Cardiac muscle cell (in vitro differentiated cells and primary cell): ENCODE measurements around the gene SCNN1A. TPM values are rescaled to one million over a fixed set of nuclear protein-coding genes. Genes with fewer than 3 reads are reported as not detected.

Experiments
- DNase-seq, 2 donors: peaks; one replicate each; pipeline versions ENCODE4 v3.0.0 to v3.0.0-alpha.2; 2010 to 2017; ENCODE audit warnings: low read depth in 1 of 2, low spot score in 1 of 2
- H3K27ac ChIP-seq: fragments of 200-600 bp; sonication (generic); 2 replicates; pipeline ENCODE4 v1.5.1; 2016
- H3K27me3 ChIP-seq: fragments of 200-600 bp; sonication (generic); 2 replicates; pipeline ENCODE4 v1.6.0; 2016; ENCODE audit warnings: control low read depth
- H3K36me3 ChIP-seq: fragments of 200-600 bp; sonication (generic); 2 replicates; pipeline ENCODE4 v1.5.1; 2016; ENCODE audit warnings: control low read depth
- H3K4me1 ChIP-seq: fragments of 200-600 bp; sonication (generic); 2 replicates; pipeline ENCODE4 v1.8.1; 2017; ENCODE audit warnings: low read depth, mild to moderate bottlenecking, mixed run types
- H3K4me3 ChIP-seq: fragments of 200-600 bp; sonication (generic); 2 replicates; pipeline ENCODE4 v1.5.1; 2016; ENCODE audit warnings: mild to moderate bottlenecking
- H3K9me3 ChIP-seq: fragments of 200-600 bp; sonication (generic); 2 replicates; pipeline ENCODE4 v1.5.1; 2017; ENCODE audit warnings: low read depth, mild to moderate bottlenecking, control low read depth
- polyA plus RNA-seq: library from polyadenylated mRNA; unstranded; fragments of >200 nt; fragmentation: Nextera tagmentation; extraction: Ambion mirVana; gene quantifications from 2 replicates; pipeline ENCODE4 v1.2.1, GENCODE V29; 2016
- total RNA-seq: library from RNA; depleted of rRNA; stranded (reverse); fragments of >200 nt; gene quantifications from 2 replicates; pipeline ENCODE4 v1.2.3, GENCODE V29; 2016
- TF ChIP-seq, protein P1 (sequence below): IDR thresholded peaks from 2 replicates; pipeline ENCODE4 v1.5.1; 2012; ENCODE audit warnings: low read depth, mild to moderate bottlenecking, low read length

The SCNN1A gene
- total and polyA plus RNA-seq, 2 experiments from 2014 or later: 0.66 TPM; not detected in 1

DNA sequence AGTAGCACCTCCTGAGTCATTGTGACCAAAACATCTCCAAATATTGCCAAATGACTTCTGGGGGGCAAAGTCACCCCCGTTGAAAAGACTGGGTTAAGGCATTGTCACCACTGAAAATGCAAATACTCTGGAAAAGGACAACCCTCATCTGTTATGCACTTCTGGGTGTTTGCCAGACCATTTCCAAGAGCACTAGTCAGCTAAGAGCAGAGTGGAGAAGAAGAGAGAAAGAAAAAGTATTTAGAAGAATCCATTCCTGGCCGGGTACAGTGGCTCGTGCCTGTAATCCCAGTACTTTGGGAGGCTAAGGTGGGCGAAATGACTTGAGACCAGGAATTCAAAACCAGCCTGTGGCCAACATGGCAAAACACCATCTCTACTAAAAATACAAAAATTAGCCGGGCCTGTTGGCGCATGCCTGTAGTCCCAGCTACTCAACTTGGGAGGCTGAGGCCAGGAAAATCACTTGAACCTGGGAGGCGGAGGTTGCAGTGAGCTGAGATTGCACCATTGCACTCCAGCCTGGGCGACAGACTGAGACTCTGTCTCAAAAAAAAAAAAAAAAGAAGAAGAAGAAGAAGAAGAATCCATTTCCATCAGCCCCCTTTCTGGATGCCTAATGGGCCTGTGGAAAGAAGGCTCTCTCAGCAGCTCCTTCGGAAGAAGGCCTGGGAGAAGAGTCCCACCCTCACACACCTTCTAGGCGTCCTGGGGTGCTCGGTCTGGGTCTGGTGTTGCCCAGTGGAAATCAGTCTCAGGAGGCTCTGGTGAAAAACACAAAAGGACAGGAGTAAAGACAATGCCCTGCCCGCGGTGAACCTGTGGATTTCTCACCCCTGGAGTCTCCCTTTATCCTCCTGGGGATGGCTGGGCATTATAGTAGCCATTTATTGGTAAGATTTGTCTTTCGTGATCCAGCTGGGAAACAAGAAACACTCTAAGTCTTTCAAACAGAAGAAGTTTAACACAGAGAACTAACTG lies 5.1 kb upstream of the SCNN1A start:
- Histone ChIP-seq H3K9me3 (no peaks in the 10 kb centered on the region), H3K36me3 (no peaks in the 10 kb centered on the region), H3K27me3 (peaks cover 7% of the 10 kb centered on the region), H3K4me3 (no peak overlapping the region), H3K27ac (no peak overlapping the region), H3K4me1 (peaks cover 13% of the 10 kb centered on the region)
- peak in 1 of 2 donors; percentile 63 for DNase-seq
- TF ChIP-seq, protein P1, sequence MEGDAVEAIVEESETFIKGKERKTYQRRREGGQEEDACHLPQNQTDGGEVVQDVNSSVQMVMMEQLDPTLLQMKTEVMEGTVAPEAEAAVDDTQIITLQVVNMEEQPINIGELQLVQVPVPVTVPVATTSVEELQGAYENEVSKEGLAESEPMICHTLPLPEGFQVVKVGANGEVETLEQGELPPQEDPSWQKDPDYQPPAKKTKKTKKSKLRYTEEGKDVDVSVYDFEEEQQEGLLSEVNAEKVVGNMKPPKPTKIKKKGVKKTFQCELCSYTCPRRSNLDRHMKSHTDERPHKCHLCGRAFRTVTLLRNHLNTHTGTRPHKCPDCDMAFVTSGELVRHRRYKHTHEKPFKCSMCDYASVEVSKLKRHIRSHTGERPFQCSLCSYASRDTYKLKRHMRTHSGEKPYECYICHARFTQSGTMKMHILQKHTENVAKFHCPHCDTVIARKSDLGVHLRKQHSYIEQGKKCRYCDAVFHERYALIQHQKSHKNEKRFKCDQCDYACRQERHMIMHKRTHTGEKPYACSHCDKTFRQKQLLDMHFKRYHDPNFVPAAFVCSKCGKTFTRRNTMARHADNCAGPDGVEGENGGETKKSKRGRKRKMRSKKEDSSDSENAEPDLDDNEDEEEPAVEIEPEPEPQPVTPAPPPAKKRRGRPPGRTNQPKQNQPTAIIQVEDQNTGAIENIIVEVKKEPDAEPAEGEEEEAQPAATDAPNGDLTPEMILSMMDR: no peak

DNA sequence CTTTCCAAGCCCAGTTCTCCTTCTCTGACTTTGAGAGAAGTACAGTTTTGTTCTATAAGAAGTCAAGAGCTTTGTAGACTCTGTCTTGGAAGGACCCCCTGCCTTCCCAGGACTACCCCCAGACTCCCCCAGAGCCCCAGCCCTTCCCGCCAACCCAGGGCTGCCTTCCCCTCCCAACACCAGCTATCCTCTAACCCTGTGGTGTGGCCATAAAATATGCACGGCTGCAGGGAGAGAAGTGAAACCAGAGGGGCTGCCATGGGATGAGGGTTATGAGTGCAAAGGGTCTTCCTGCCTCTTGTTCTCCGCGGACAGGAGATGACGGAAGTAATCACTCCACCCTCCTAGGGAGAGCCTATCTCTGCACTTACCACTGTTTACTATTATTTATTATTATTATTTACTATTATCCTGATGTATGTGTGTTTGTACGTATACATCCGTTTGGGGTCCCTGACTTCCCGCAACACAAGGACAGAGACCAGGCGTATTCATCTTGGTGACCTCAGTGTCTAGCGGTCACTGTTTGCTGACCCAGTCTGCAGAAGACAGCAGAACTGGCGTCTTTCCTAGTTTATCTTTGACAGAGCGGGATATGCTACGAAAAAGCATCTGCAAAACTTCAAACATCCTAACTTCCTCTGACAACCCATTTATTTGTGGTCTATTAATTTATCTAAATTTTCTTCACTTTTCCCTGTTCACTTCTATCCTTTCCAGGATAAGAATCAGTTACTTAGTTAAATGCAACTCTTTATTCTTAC lies 3.5 kb upstream of the SCNN1A start:
- DNase-seq: no peak
- H3K36me3 ChIP-seq: no peaks in the 10 kb centered on the region
- H3K4me3 ChIP-seq: no peak overlapping the region
- TF ChIP-seq, protein P1: no peak
- no peak overlapping the region for H3K27ac ChIP-seq
- H3K9me3 ChIP-seq: no peaks in the 10 kb centered on the region
- peaks cover 13% of the 10 kb centered on the region for H3K4me1 ChIP-seq
- peaks cover 22% of the 10 kb centered on the region for H3K27me3 ChIP-seq

DNA sequence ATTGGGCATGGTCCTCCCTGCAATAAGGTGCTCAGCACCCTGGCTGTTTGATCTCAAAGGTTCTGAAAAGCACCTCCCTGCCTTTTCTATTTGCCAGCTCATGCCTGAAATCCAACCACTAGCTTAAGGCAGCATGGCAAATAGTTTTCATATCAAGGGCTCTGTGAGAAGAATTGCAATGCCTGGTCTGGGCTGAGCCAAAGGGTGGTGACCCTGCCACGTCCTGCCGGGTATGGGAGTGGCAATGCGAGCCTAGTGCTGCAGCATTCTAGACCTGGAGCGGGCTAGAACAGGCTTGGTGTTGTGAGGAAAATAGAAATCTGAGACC lies 2.3 kb upstream of the SCNN1A start:
- DNase-seq: no peak
- H3K9me3 ChIP-seq: no peaks in the 10 kb centered on the region
- H3K27me3 ChIP-seq: peaks cover 25% of the 10 kb centered on the region
- TF ChIP-seq, protein P1: no peak
- peaks cover 13% of the 10 kb centered on the region for H3K4me1 ChIP-seq
- no peak overlapping the region for H3K27ac ChIP-seq
- no peaks in the 10 kb centered on the region for H3K36me3 ChIP-seq
- H3K4me3 ChIP-seq: no peak overlapping the region

DNA sequence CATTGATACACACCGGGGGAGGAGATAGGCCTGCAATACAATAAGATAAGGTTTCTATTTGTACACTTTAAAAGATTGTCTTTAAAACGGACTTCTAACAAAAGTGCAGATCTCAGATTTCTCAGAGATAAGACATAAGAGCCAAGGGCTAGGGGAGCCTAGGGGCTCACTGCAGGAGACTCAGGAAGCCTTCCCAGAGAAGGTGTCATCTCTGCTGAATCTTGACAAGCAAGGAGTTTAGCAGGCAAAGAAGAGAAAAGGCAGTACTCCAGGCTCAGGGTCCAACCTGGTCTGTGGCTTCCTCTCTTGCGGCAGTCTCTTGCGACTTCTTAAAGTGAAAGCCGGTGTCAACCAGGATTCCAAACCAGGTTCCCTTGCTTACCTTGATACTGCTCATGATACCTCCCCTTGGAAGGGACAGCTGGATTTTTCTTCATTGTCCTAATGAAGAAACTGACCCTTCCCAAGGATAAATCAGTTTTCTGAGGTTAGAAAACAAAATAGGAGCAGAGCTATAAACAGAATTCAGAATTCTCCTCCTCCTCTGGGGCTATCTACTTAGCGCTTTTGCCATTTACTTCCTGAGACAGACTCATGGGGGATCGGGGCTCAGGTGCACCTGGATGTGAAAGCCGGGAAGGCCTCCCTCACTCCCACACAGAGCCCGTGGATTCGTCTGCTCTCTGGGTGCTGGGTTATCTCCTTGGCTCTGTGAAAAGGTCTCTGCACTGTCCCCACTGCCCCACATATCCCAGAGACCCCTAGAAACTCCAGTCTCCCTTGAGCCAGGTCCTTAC lies 1.7 kb upstream of the SCNN1A start:
- H3K4me3 ChIP-seq: no peak overlapping the region
- TF ChIP-seq, protein P1: no peak

More for the DNA sequence above, 1.7 kb upstream of the SCNN1A start:
- no peak for DNase-seq
- no peaks in the 10 kb centered on the region for H3K36me3 ChIP-seq
- H3K27me3 ChIP-seq: peaks cover 25% of the 10 kb centered on the region
- no peaks in the 10 kb centered on the region for H3K9me3 ChIP-seq
- no peak overlapping the region for H3K27ac ChIP-seq
- peaks cover 13% of the 10 kb centered on the region for H3K4me1 ChIP-seq
